ENCODE results near the gene KIAA1671. TPM values are rescaled to one million over a fixed set of nuclear protein-coding genes. Genes with fewer than 3 reads are reported as not detected.

Gene KIAA1671
- total and polyA plus RNA-seq, 2 of the 4 experiments (the other 2 are of a cell fraction) = 0.02 TPM; not detected in 1

DNA sequence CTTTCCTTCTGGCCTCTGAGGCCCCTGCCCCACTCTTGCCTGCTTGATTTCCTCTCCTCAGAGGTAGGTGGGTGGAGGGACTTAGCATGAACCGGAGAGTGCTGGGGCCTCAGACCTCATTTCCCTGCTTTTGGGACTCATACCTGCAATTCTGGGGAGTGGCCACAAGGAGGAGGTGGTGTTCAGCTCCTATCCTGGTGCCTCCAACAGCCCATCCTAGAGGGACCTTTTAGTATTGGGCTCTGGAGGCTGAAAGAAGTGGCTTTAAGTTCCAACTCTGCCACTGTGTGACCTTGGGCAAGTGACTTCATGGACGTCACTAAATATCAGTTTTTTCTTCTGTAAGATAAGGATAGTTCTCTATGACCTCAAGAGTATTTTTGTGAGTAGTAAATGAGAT, 98.6 kb downstream of the KIAA1671 start:
- Histone ChIP-seq H3K14ac (replicated peaks; ENCODE audit: low read depth, low read length) (no peak overlapping the region), H3K79me1 (ENCODE audit: low read depth in 1 of 2, low read length in 2 of 2) (no peaks in the 10 kb centered on the region), H4K8ac (ENCODE audit: low read depth in 2 of 2, low read length in 2 of 2) (no peak overlapping the region), H3K4ac (ENCODE audit: low read depth, low read length) (no peak overlapping the region), H2BK120ac (ENCODE audit: low read depth, low read length) (no peak overlapping the region), H3K23ac (ENCODE audit: low read depth, low read length) (no peak overlapping the region), H2AK5ac (ENCODE audit: low read depth, low read length) (no peak overlapping the region), H3K9me3 (ENCODE audit: control insufficient read depth, insufficient read depth, low read length) (no peaks in the 10 kb centered on the region), H3K4me3 (ENCODE audit: insufficient read depth, low read depth, low read length) (no peak overlapping the region), H3K27ac (ENCODE audit: insufficient read depth, low read length) (no peak overlapping the region), H3K56ac (ENCODE audit: extremely low read depth, insufficient read depth, low read length) (no peak overlapping the region), H3K9ac (ENCODE audit: low read depth, low read length) (no peak overlapping the region), H4K91ac (ENCODE audit: insufficient read depth, low read depth, low read length) (no peak overlapping the region), H3K18ac (ENCODE audit: low read depth, low read length) (no peak overlapping the region), H2BK20ac (ENCODE audit: low read depth, low read length) (no peak overlapping the region), H3K4me2 (ENCODE audit: low read depth, low read length) (no peak overlapping the region), H3K4me1 (ENCODE audit: control insufficient read depth, insufficient read depth, low read length) (no peaks in the 10 kb centered on the region), H2BK5ac (ENCODE audit: low read depth, low read length, poor library complexity, severe bottlenecking) (no peak overlapping the region), H2BK15ac (ENCODE audit: low read depth, low read length) (no peak overlapping the region), H4K5ac (ENCODE audit: low read depth, low read length) (no peak overlapping the region), H4K20me1 (ENCODE audit: insufficient read depth, low read length) (no peaks in the 10 kb centered on the region), H3K36me3 (ENCODE audit: control insufficient read depth, insufficient read depth, low read length) (no peaks in the 10 kb centered on the region), H3K9me1 (ENCODE audit: insufficient read depth, low read length) (no peaks in the 10 kb centered on the region), H3K27me3 (ENCODE audit: control insufficient read depth, insufficient read depth, low read length) (no peaks in the 10 kb centered on the region), H2AFZ (replicated peaks; ENCODE audit: low read length, poor library complexity) (no peak overlapping the region), H2AK9ac (replicated peaks; ENCODE audit: low read depth, low read length, poor library complexity) (no peak overlapping the region)
- BruUV-seq (replicated peaks) = no TSS peak
- TF ChIP-seq, protein P1, sequence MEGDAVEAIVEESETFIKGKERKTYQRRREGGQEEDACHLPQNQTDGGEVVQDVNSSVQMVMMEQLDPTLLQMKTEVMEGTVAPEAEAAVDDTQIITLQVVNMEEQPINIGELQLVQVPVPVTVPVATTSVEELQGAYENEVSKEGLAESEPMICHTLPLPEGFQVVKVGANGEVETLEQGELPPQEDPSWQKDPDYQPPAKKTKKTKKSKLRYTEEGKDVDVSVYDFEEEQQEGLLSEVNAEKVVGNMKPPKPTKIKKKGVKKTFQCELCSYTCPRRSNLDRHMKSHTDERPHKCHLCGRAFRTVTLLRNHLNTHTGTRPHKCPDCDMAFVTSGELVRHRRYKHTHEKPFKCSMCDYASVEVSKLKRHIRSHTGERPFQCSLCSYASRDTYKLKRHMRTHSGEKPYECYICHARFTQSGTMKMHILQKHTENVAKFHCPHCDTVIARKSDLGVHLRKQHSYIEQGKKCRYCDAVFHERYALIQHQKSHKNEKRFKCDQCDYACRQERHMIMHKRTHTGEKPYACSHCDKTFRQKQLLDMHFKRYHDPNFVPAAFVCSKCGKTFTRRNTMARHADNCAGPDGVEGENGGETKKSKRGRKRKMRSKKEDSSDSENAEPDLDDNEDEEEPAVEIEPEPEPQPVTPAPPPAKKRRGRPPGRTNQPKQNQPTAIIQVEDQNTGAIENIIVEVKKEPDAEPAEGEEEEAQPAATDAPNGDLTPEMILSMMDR (conservative IDR thresholded peaks at IDR 0.05; ENCODE audit: low read depth, low read length) = 0 out of 2 replicates have a peak, but pooled peaks have one; percentile 6
- TF ChIP-seq BHLHE40 (IDR thresholded peaks at IDR 0.05; ENCODE audit: low read depth, low read length) = no peak
- CTCF ChIA-PET = no interaction called here
- DNase-seq (no peak), ATAC-seq (ENCODE audit: low read depth) (no peak)
- intact Hi-C loops (cut with micrococcal nuclease) = no loop called here
- in situ Hi-C loops (cut with MboI; ENCODE audit: low sequenced_read_pairs) = no loop called here
- dilution Hi-C loops (cut with HindIII; ENCODE audit: low sequenced_read_pairs, unreplicated experiment) = no loop called here
- WGBS, 2 experiments (ENCODE audit: extremely low coverage in 2 of 2, insufficient read length in 1 of 2) = no CpG with 5 or more reads among the region's 2 CpGs
- POLR2A ChIA-PET (ENCODE audit: unreplicated experiment) = no interaction called here
